K562 (cell line): ENCODE measurements around the gene CD79A.

ENCODE experiments used
- CTCF ChIP-seq, 3 experiments: IDR thresholded peaks in 2 of 3; conservative IDR thresholded peaks in 1 of 3; 2 replicates each; pipeline ENCODE4 v1.5.1; 2011 to 2012; ENCODE audit warnings: low read length in 3 of 3, mild to moderate bottlenecking in 3 of 3, control low read depth in 2 of 3, improper control_type of control experiment in 1 of 3, inconsistent platforms in 1 of 3, low read depth in 1 of 3, mixed read lengths in 1 of 3, moderate library complexity in 1 of 3; ENCODE audit not compliant: insufficient read depth in 2 of 3
- ELF4 ChIP-seq: fragments of 450-650 bp; formaldehyde crosslinking; IDR thresholded peaks from 2 replicates; pipeline ENCODE4 v1.4.0; 2022; ENCODE audit warnings: missing genetic modification characterization
- FOS ChIP-seq: IDR thresholded peaks from 3 replicates; pipeline ENCODE4 v1.6.1; 2011; ENCODE audit not compliant: insufficient read length; ENCODE audit errors: extremely low read depth
- JUNB ChIP-seq: fragments of 450-650 bp; formaldehyde crosslinking; conservative IDR thresholded peaks from 2 replicates; pipeline ENCODE4 v1.4.0; 2020; ENCODE audit warnings: mild to moderate bottlenecking
- POLR2A ChIP-seq: fragments of 450-650 bp; conservative IDR thresholded peaks from 2 replicates; pipeline ENCODE4 v1.6.1; 2016
- REST ChIP-seq, 2 experiments: fragments of 450-650 bp; formaldehyde crosslinking in 1 of 2; IDR thresholded peaks; 2 replicates each; pipeline versions ENCODE4 v1.4.0 to v1.6.1; 2014 to 2020; ENCODE audit warnings: mild to moderate bottlenecking in 2 of 2, borderline replicate concordance in 1 of 2, low read depth in 1 of 2
- TAF1 ChIP-seq: IDR thresholded peaks from 2 replicates; pipeline ENCODE4 v1.6.1; 2011; ENCODE audit warnings: mild to moderate bottlenecking, low read length, moderate library complexity; ENCODE audit not compliant: insufficient read depth, control insufficient read depth, severe bottlenecking; ENCODE audit errors: extremely low read depth
- TBL1XR1 ChIP-seq, 2 experiments: IDR thresholded peaks; 2 replicates each; pipeline ENCODE4 v1.6.1; 2012; ENCODE audit warnings: improper control_type of control experiment in 2 of 2, low read length in 2 of 2, mild to moderate bottlenecking in 1 of 2
- THAP7 ChIP-seq: fragments of 250-450 bp; sonication (Bioruptor Pico); IDR thresholded peaks from 2 replicates; pipeline ENCODE4 v1.5.0; 2021
- ZBTB26 ChIP-seq: fragments of 450-650 bp; formaldehyde crosslinking; IDR thresholded peaks from 2 replicates; pipeline ENCODE4 v1.4.0; 2022; ENCODE audit warnings: missing genetic modification characterization

- TF ChIP-seq TAF1 (no peak), THAP7 (no peak), JUNB (CRISPR knock-in tag) (no peak), CTCF (IDR thresholded peaks at IDR 0.05 in 2 of 3, conservative IDR thresholded peaks at IDR 0.05 in 1 of 3; ENCODE audit: insufficient read depth in 2 of 3, low read depth in 1 of 3, low read length in 3 of 3) (no peak), ELF4 (no peak), ZBTB26 (CRISPR knock-in tag) (no peak), POLR2A (no peak), REST (IDR thresholded peaks at IDR 0.05; ENCODE audit: borderline replicate concordance) (no peak), REST (CRISPR knock-in tag; IDR thresholded peaks at IDR 0.05; ENCODE audit: low read depth) (no peak), FOS (no peak), TBL1XR1 (IDR thresholded peaks at IDR 0.05; ENCODE audit: low read length in 2 of 2) (no peak)
Measured at GRCh38 chr19:41927497-41928192, 50.6 kb downstream of the CD79A start.
